ENCODE measurements around the gene MAMLD1. TPM values are rescaled to one million over a fixed set of nuclear protein-coding genes. Genes with fewer than 3 reads are reported as not detected.

MAMLD1 gene
- total RNA-seq, 1 donor from 2014 or later = 4.5 TPM

GRCh38 chrX:150464001-150464400 lies 100.9 kb downstream of the MAMLD1 start:
- H3K4me3 Mint-ChIP-seq = no peak overlapping the region
- peaks cover 15% of the 10 kb centered on the region for H3K4me1 Mint-ChIP-seq
- TF ChIP-seq CTCF (conservative IDR thresholded peaks at IDR 0.05) = no peak
- H3K9me3 Mint-ChIP-seq = peaks cover 2% of the 10 kb centered on the region
- DNase-seq (ENCODE audit: low read depth, low spot score) = no peak
- H3K36me3 Mint-ChIP-seq (ENCODE audit: low read depth) = peaks cover 3% of the 10 kb centered on the region
- H3K27me3 Mint-ChIP-seq (ENCODE audit: low read depth) = no peaks in the 10 kb centered on the region
- H3K27ac Mint-ChIP-seq (ENCODE audit: unreplicated experiment) = no peak overlapping the region

- no peak overlapping the region for H3K27ac Mint-ChIP-seq (ENCODE audit: unreplicated experiment)
- TF ChIP-seq CTCF (conservative IDR thresholded peaks at IDR 0.05) = no peak
- no peak for DNase-seq (ENCODE audit: low read depth, low spot score)
- peaks cover 3% of the 10 kb centered on the region for H3K36me3 Mint-ChIP-seq (ENCODE audit: low read depth)
- no peaks in the 10 kb centered on the region for H3K27me3 Mint-ChIP-seq (ENCODE audit: low read depth)
- peaks cover 2% of the 10 kb centered on the region for H3K9me3 Mint-ChIP-seq
- H3K4me1 Mint-ChIP-seq = peaks cover 15% of the 10 kb centered on the region
- H3K4me3 Mint-ChIP-seq = no peak overlapping the region
Observed at GRCh38 chrX:150465326-150465725, 102.2 kb downstream of the MAMLD1 start.

- Mint-ChIP-seq H3K4me1 (peaks cover 15% of the 10 kb centered on the region), H3K27ac (ENCODE audit: unreplicated experiment) (no peak overlapping the region), H3K9me3 (peaks cover 6% of the 10 kb centered on the region), H3K36me3 (ENCODE audit: low read depth) (peaks cover 3% of the 10 kb centered on the region), H3K27me3 (ENCODE audit: low read depth) (no peaks in the 10 kb centered on the region), H3K4me3 (no peak overlapping the region)
- no peak for TF ChIP-seq CTCF (conservative IDR thresholded peaks at IDR 0.05)
- DNase-seq (ENCODE audit: low read depth, low spot score) = no peak
Observed at GRCh38 chrX:150465881-150466775, 103.0 kb downstream of the MAMLD1 start.

GRCh38 chrX:150472306-150472705 lies 109.2 kb downstream of the MAMLD1 start:
- H3K4me1 Mint-ChIP-seq = no peaks in the 10 kb centered on the region
- no peaks in the 10 kb centered on the region for H3K36me3 Mint-ChIP-seq (ENCODE audit: low read depth)
- H3K27ac Mint-ChIP-seq (ENCODE audit: unreplicated experiment) = peak overlapping the region; percentile 50
- no peak for TF ChIP-seq CTCF (conservative IDR thresholded peaks at IDR 0.05)
- no peaks in the 10 kb centered on the region for H3K27me3 Mint-ChIP-seq (ENCODE audit: low read depth)
- peaks cover 6% of the 10 kb centered on the region for H3K9me3 Mint-ChIP-seq
- DNase-seq (ENCODE audit: low read depth, low spot score) = no peak
- H3K4me3 Mint-ChIP-seq = no peak overlapping the region

- H3K4me1 Mint-ChIP-seq = no peaks in the 10 kb centered on the region
- H3K36me3 Mint-ChIP-seq (ENCODE audit: low read depth) = no peaks in the 10 kb centered on the region
- no peak for DNase-seq (ENCODE audit: low read depth, low spot score)
- H3K4me3 Mint-ChIP-seq = no peak overlapping the region
- H3K27ac Mint-ChIP-seq (ENCODE audit: unreplicated experiment) = no peak overlapping the region
- peaks cover 5% of the 10 kb centered on the region for H3K9me3 Mint-ChIP-seq
- no peaks in the 10 kb centered on the region for H3K27me3 Mint-ChIP-seq (ENCODE audit: low read depth)
- TF ChIP-seq CTCF (conservative IDR thresholded peaks at IDR 0.05) = no peak
Observed at GRCh38 chrX:150473371-150473770, 110.3 kb downstream of the MAMLD1 start.

Measured in neural crest cell (in vitro differentiated cells).